ENCODE data around the gene IKZF2. TPM values are rescaled to one million over a fixed set of nuclear protein-coding genes. Genes with fewer than 3 reads are reported as not detected.

The IKZF2 gene
- total RNA-seq, 1 donor from 2014 or later = 4.2 TPM

DNA sequence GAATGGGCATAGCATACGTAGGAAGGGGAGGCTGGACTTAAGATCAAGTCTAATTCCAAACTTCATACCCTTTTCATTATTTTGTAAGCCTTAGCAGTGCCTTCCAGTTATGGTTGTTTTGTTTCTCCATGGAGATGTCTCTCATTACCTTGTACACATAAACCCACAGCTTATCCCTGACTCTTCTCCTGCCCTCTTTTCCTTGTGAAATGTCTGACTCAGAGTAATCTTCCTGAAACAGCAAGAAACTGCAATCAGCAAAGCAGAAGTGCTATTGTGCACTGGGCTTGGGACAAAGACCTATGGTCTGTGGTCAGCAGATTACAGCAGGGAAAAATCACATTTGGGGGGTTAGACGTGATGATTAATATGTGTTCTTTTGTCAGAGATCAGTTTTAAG lies 176.7 kb downstream of the IKZF2 start:
- no peaks in the 10 kb centered on the region for H3K27me3 ChIP-seq (ENCODE audit: control insufficient read depth in 3 of 3, insufficient read depth in 3 of 3, low read length in 3 of 3)
- H3K4me1 ChIP-seq (ENCODE audit: control insufficient read depth in 3 of 3, insufficient read depth in 3 of 3, low read length in 3 of 3) = peaks cover 17 to 20% (median 18%) of the 10 kb centered on the region in 3 donors
- H3K9ac ChIP-seq (ENCODE audit: low read depth in 1 of 3, low read length in 3 of 3) = peak overlapping the region in 1 of 3 donors; percentile 2
- H3K4me3 ChIP-seq (ENCODE audit: low read length in 3 of 3) = no peak overlapping the region
- H3K9me3 ChIP-seq (ENCODE audit: control insufficient read depth in 3 of 3, low read length in 3 of 3) = no peaks in the 10 kb centered on the region
- peak overlapping the region; percentile 76 for H3K27ac ChIP-seq (ENCODE audit: low read depth, low read length)
- no peaks in the 10 kb centered on the region for H3K36me3 ChIP-seq (ENCODE audit: control insufficient read depth in 3 of 3, insufficient read depth in 3 of 3, low read length in 3 of 3)

DNA sequence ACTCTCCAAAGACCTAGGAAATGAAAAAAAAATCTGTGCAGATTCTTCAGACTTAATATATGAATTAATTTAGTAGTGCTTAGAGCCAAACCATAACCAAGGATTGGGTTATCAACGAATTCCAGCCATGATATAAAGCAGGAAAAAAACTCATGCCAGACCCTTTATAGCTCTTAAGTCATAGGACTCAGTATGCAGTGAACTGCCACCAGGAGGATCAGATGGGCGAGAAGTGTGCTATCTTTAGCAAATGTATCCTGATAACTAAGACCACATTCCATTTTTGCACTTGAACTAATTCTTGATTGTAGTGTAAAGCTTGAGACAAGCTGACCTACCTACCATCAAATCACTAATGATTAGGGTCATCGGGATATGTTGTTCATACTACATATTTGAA lies 178.1 kb downstream of the IKZF2 start:
- H3K27me3 ChIP-seq (ENCODE audit: control insufficient read depth in 3 of 3, insufficient read depth in 3 of 3, low read length in 3 of 3) = no peaks in the 10 kb centered on the region
- H3K27ac ChIP-seq (ENCODE audit: low read depth, low read length) = peak overlapping the region; percentile 76
- no peaks in the 10 kb centered on the region for H3K9me3 ChIP-seq (ENCODE audit: control insufficient read depth in 3 of 3, low read length in 3 of 3)
- no peaks in the 10 kb centered on the region for H3K36me3 ChIP-seq (ENCODE audit: control insufficient read depth in 3 of 3, insufficient read depth in 3 of 3, low read length in 3 of 3)
- H3K4me3 ChIP-seq (ENCODE audit: low read length in 3 of 3) = no peak overlapping the region
- H3K4me1 ChIP-seq (ENCODE audit: control insufficient read depth in 3 of 3, insufficient read depth in 3 of 3, low read length in 3 of 3) = peaks cover 17 to 20% (median 18%) of the 10 kb centered on the region in 3 donors
- no peak overlapping the region for H3K9ac ChIP-seq (ENCODE audit: low read depth in 1 of 3, low read length in 3 of 3)

DNA sequence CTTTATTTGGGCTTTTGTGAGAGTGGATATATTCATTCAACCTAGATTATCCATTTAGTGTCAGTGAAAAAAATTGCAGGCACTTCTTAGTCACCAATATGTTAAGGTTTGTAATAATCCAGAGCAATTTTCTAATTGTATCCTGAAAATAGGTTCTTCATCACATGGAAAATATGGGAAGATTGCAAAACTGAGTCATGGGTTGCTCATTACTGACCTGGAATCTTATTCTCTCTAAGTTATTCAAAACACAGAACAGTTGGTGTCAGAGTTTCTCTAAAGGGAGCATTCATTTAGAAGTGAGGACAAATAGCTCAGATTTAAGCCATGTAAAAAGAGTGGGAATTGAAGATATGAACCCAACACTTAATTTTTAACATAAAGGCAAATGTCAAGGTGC lies 181.3 kb downstream of the IKZF2 start:
- Histone ChIP-seq H3K4me3 (ENCODE audit: low read length in 3 of 3) (no peak overlapping the region), H3K36me3 (ENCODE audit: control insufficient read depth in 3 of 3, insufficient read depth in 3 of 3, low read length in 3 of 3) (no peaks in the 10 kb centered on the region), H3K9ac (ENCODE audit: low read depth in 1 of 3, low read length in 3 of 3) (no peak overlapping the region), H3K9me3 (ENCODE audit: control insufficient read depth in 3 of 3, low read length in 3 of 3) (no peaks in the 10 kb centered on the region), H3K27me3 (ENCODE audit: control insufficient read depth in 3 of 3, insufficient read depth in 3 of 3, low read length in 3 of 3) (no peaks in the 10 kb centered on the region), H3K27ac (ENCODE audit: low read depth, low read length) (no peak overlapping the region), H3K4me1 (ENCODE audit: control insufficient read depth in 3 of 3, insufficient read depth in 3 of 3, low read length in 3 of 3) (peaks cover 15 to 20% (median 16%) of the 10 kb centered on the region in 3 donors)

DNA sequence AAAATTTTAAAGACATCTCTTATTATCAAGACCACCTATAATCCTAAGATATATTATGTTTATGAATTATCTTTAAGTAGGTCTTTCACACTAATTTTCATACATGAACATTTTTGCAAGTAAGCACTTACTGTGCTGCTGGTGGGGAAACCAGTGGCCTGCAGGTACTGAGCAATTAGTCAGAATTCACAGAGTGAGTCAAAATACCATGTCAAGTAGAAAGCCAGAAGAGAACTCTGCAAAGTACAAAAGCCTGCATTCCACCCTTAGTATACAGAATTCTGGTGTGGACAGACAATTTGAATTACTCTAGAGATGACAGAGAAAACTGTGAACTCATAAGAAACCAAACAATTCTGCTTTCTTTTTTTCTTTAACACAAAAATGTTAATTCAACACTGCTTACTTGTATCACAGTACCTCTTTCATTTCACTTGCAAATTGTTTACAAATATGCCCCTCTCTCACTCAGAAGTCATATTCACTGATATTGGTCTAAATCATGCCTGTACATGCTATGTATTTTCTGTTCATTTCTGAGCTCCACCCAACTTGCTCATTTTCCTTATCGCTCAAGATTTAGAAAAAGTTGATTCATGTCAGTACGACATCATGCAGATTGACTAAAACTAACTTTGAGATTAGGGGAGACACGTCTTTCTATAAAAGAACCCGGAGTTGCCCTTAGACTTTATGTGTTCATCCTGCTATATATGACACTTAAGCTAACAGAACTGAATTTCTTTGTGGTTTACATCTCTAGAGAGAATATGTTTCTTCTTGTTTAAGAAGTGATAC lies 182.9 kb downstream of the IKZF2 start:
- Histone ChIP-seq H3K4me1 (ENCODE audit: control insufficient read depth in 3 of 3, insufficient read depth in 3 of 3, low read length in 3 of 3) (peaks cover 3 to 10% (median 7%) of the 10 kb centered on the region in 3 donors), H3K9ac (ENCODE audit: low read depth in 1 of 3, low read length in 3 of 3) (no peak overlapping the region), H3K27ac (ENCODE audit: low read depth, low read length) (no peak overlapping the region), H3K36me3 (ENCODE audit: control insufficient read depth in 3 of 3, insufficient read depth in 3 of 3, low read length in 3 of 3) (no peaks in the 10 kb centered on the region), H3K9me3 (ENCODE audit: control insufficient read depth in 3 of 3, low read length in 3 of 3) (no peaks in the 10 kb centered on the region), H3K27me3 (ENCODE audit: control insufficient read depth in 3 of 3, insufficient read depth in 3 of 3, low read length in 3 of 3) (no peaks in the 10 kb centered on the region), H3K4me3 (ENCODE audit: low read length in 3 of 3) (no peak overlapping the region)

DNA sequence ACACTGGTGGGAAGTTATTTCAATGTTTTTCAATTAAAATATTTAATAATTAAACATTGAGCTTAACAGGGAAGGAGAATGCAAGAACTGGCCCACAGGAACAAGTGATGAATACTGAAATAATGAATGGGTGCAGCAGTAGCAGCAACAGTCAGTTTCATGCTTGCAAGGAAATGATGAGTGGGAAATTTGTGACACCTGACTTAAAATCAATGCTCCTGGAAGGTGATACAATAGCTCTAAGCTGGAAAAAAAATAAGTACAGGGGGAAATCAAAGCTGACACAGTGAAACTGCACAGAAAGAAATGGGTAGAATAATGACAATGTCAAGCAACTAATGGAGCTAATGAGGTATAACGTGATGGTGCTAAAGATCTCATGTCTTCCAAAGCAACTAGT lies 184.5 kb downstream of the IKZF2 start:
- H3K27ac ChIP-seq (ENCODE audit: low read depth, low read length) = no peak overlapping the region
- no peak overlapping the region for H3K4me3 ChIP-seq (ENCODE audit: low read length in 3 of 3)

DNA sequence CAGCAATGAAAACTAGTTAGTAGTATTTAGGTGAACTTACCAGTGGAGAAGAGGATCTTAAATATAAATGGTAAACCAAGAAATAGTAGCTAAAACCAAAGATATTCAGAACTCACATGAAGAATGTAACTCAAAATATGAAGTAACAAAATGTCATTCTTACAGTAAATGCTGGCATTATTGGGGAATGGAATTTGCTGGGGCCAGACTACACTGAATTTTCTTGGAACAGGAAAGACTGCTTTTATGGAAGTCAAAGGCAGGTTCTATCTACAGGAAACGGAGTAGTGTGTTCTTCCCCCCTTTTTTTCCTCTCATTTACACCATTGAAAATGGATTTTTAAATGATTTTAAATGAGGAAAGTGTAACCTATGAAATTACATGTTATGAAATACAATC lies 188.7 kb downstream of the IKZF2 start:
- Histone ChIP-seq H3K4me1 (ENCODE audit: control insufficient read depth in 3 of 3, insufficient read depth in 3 of 3, low read length in 3 of 3) (peaks cover 0 to 17% (median 6%) of the 10 kb centered on the region in 3 donors), H3K4me3 (ENCODE audit: low read length in 3 of 3) (no peak overlapping the region), H3K36me3 (ENCODE audit: control insufficient read depth in 3 of 3, insufficient read depth in 3 of 3, low read length in 3 of 3) (no peaks in the 10 kb centered on the region), H3K27me3 (ENCODE audit: control insufficient read depth in 3 of 3, insufficient read depth in 3 of 3, low read length in 3 of 3) (no peaks in the 10 kb centered on the region), H3K9ac (ENCODE audit: low read depth in 1 of 3, low read length in 3 of 3) (no peak overlapping the region), H3K27ac (ENCODE audit: low read depth, low read length) (no peak overlapping the region), H3K9me3 (ENCODE audit: control insufficient read depth in 3 of 3, low read length in 3 of 3) (no peaks in the 10 kb centered on the region)

More for the DNA sequence above, 184.5 kb downstream of the IKZF2 start:
- Histone ChIP-seq H3K36me3 (ENCODE audit: control insufficient read depth in 3 of 3, insufficient read depth in 3 of 3, low read length in 3 of 3) (no peaks in the 10 kb centered on the region), H3K27me3 (ENCODE audit: control insufficient read depth in 3 of 3, insufficient read depth in 3 of 3, low read length in 3 of 3) (no peaks in the 10 kb centered on the region), H3K9ac (ENCODE audit: low read depth in 1 of 3, low read length in 3 of 3) (no peak overlapping the region), H3K4me1 (ENCODE audit: control insufficient read depth in 3 of 3, insufficient read depth in 3 of 3, low read length in 3 of 3) (peaks cover 0 to 2% (median 0%) of the 10 kb centered on the region in 3 donors), H3K9me3 (ENCODE audit: control insufficient read depth in 3 of 3, low read length in 3 of 3) (no peaks in the 10 kb centered on the region)

DNA sequence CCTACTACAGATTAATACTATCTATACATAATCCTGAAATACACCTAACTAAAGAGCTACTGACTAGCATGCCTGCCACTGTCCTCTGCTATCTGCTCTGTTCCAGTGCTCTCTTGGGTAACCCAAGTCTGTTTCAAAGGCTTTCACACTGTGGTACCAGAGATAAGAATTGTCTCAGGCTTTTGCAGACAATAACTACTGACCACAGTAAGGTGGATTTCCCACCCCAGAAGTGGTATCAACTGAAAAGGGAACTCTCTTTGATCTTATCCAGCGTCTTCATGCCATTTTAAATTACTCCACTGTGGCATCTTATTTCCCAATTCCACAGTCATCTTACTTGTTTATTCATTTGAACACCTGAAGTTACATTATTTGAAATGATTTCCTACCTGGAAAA lies 190.2 kb downstream of the IKZF2 start:
- Histone ChIP-seq H3K27me3 (ENCODE audit: control insufficient read depth in 3 of 3, insufficient read depth in 3 of 3, low read length in 3 of 3) (no peaks in the 10 kb centered on the region), H3K9ac (ENCODE audit: low read depth in 1 of 3, low read length in 3 of 3) (no peak overlapping the region), H3K4me1 (ENCODE audit: control insufficient read depth in 3 of 3, insufficient read depth in 3 of 3, low read length in 3 of 3) (peaks cover 0 to 25% (median 9%) of the 10 kb centered on the region in 3 donors), H3K27ac (ENCODE audit: low read depth, low read length) (no peak overlapping the region), H3K4me3 (ENCODE audit: low read length in 3 of 3) (no peak overlapping the region), H3K9me3 (ENCODE audit: control insufficient read depth in 3 of 3, low read length in 3 of 3) (no peaks in the 10 kb centered on the region), H3K36me3 (ENCODE audit: control insufficient read depth in 3 of 3, insufficient read depth in 3 of 3, low read length in 3 of 3) (no peaks in the 10 kb centered on the region)

DNA sequence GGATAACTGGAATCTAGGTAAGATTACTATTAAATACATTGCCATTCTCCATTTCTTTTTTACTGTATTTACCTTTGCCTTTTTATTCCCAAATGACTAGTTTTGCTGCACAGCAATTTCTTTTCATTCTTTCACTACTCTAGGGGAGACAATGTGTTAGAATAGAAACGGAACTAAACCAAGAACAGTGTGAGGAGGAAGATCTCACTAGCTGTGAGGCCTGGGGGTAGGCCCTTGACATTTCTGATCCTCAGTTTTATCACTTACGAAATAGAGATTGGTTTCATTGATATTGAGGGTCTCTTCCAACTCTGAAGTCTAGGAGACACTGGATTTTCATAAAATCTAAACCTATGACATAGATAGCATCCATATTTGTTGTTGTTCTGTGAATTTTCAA lies 191.1 kb downstream of the IKZF2 start:
- Histone ChIP-seq H3K27me3 (ENCODE audit: control insufficient read depth in 3 of 3, insufficient read depth in 3 of 3, low read length in 3 of 3) (no peaks in the 10 kb centered on the region), H3K4me3 (ENCODE audit: low read length in 3 of 3) (no peak overlapping the region)

DNA sequence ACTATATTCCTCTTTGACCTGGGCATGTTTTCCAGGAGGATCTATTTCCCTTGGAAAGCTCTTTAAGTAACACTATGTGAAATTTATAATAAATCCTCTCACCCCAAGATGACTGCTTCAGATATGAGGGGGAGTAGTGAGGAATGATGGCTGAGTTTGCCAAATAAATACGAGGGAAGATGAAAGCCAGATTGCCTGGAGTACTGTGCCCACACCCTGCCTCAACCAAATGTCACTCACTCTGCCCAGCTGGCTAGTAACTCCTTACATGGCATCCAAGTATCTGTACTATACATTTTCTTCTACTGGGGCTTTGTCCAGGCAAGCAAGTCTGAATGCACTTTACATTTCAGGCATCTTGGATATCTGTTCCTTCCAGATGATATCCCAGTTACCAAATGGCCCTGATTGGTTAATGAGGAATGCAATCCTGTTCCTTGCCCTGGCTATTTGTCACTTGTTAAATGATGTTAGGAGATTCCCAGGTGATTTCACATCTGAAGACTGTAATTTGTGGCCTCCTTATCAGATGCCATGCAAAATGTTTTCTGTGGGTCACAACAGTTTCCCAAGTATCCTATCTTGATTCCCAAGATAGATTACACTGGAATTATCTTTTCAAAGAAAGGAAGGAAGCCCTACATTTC lies 191.8 kb downstream of the IKZF2 start:
- Histone ChIP-seq H3K27ac (ENCODE audit: low read depth, low read length) (no peak overlapping the region), H3K4me1 (ENCODE audit: control insufficient read depth in 3 of 3, insufficient read depth in 3 of 3, low read length in 3 of 3) (peaks cover 0 to 27% (median 9%) of the 10 kb centered on the region in 3 donors), H3K9ac (ENCODE audit: low read depth in 1 of 3, low read length in 3 of 3) (no peak overlapping the region), H3K27me3 (ENCODE audit: control insufficient read depth in 3 of 3, insufficient read depth in 3 of 3, low read length in 3 of 3) (no peaks in the 10 kb centered on the region), H3K4me3 (ENCODE audit: low read length in 3 of 3) (no peak overlapping the region), H3K36me3 (ENCODE audit: control insufficient read depth in 3 of 3, insufficient read depth in 3 of 3, low read length in 3 of 3) (no peaks in the 10 kb centered on the region), H3K9me3 (ENCODE audit: control insufficient read depth in 3 of 3, low read length in 3 of 3) (no peaks in the 10 kb centered on the region)

More for the DNA sequence above, 191.1 kb downstream of the IKZF2 start:
- Histone ChIP-seq H3K4me1 (ENCODE audit: control insufficient read depth in 3 of 3, insufficient read depth in 3 of 3, low read length in 3 of 3) (peaks cover 0 to 27% (median 9%) of the 10 kb centered on the region in 3 donors), H3K36me3 (ENCODE audit: control insufficient read depth in 3 of 3, insufficient read depth in 3 of 3, low read length in 3 of 3) (no peaks in the 10 kb centered on the region), H3K9ac (ENCODE audit: low read depth in 1 of 3, low read length in 3 of 3) (no peak overlapping the region), H3K27ac (ENCODE audit: low read depth, low read length) (no peak overlapping the region), H3K9me3 (ENCODE audit: control insufficient read depth in 3 of 3, low read length in 3 of 3) (no peaks in the 10 kb centered on the region)

DNA sequence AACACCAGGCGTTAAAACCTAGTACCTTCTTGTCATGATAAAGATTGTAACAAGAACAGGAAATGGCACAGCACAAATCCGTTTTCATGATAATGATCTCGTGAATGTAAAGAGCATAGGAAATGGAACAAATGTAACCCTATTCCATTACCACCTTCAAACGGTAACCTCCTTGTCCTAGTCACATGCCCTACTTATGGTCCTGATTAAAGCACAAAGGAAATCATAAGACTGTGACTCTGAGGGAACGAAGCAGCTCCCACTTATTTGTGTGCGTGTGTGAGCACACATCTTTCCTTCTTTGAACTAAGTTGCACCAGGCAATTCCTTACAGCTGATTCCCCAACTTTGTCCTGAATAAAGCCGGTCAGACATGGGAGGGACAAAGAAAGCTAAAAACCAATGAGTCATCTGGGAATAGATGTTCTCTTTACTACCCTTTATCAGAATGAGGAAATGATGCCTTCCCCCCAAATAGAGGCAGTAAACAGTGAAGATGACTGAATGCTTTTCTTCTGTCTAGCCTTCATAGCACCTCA lies 192.6 kb downstream of the IKZF2 start:
- no peaks in the 10 kb centered on the region for H3K36me3 ChIP-seq (ENCODE audit: control insufficient read depth in 3 of 3, insufficient read depth in 3 of 3, low read length in 3 of 3)
- H3K27me3 ChIP-seq (ENCODE audit: control insufficient read depth in 3 of 3, insufficient read depth in 3 of 3, low read length in 3 of 3) = no peaks in the 10 kb centered on the region
- H3K27ac ChIP-seq (ENCODE audit: low read depth, low read length) = no peak overlapping the region
- no peak overlapping the region for H3K9ac ChIP-seq (ENCODE audit: low read depth in 1 of 3, low read length in 3 of 3)
- no peaks in the 10 kb centered on the region for H3K9me3 ChIP-seq (ENCODE audit: control insufficient read depth in 3 of 3, low read length in 3 of 3)
- peaks cover 0 to 27% (median 9%) of the 10 kb centered on the region in 3 donors for H3K4me1 ChIP-seq (ENCODE audit: control insufficient read depth in 3 of 3, insufficient read depth in 3 of 3, low read length in 3 of 3)
- no peak overlapping the region for H3K4me3 ChIP-seq (ENCODE audit: low read length in 3 of 3)

Data from skeletal muscle tissue (tissue), 4 donors.